Smooth muscle cell (in vitro differentiated cells): ENCODE results near the gene LSM3. TPM values are rescaled to one million over a fixed set of nuclear protein-coding genes. Genes with fewer than 3 reads are reported as not detected.

Source experiments
- DNase-seq: peaks from one replicate; lab custom pipeline; 2025; ENCODE audit not compliant: unreplicated experiment; lab: John Stamatoyannopoulos, UW
- H2AFZ ChIP-seq: fragments of 200-600 bp; sonication (generic); 2 replicates; pipeline ENCODE4 v1.6.0; 2016; ENCODE audit warnings: antibody characterized with exemption, low read depth, mild to moderate bottlenecking
- H3F3A ChIP-seq: fragments of 200-600 bp; sonication (generic); 2 replicates; pipeline ENCODE4 v1.6.0; 2017; ENCODE audit warnings: antibody characterized with exemption, low read depth
- H3K27ac ChIP-seq: fragments of 200-600 bp; sonication (generic); 2 replicates; pipeline ENCODE4 v1.5.1; 2016; ENCODE audit warnings: low read depth, mild to moderate bottlenecking
- H3K27me3 ChIP-seq: fragments of 200-600 bp; sonication (generic); 2 replicates; pipeline ENCODE4 v1.6.1; 2016; ENCODE audit warnings: low read depth, mild to moderate bottlenecking
- H3K36me3 ChIP-seq: fragments of 200-600 bp; sonication (generic); 2 replicates; pipeline ENCODE4 v1.5.1; 2016; ENCODE audit warnings: low read depth
- H3K4me1 ChIP-seq: fragments of 200-600 bp; sonication (generic); 2 replicates; pipeline ENCODE4 v1.5.1; 2016; ENCODE audit warnings: low read depth
- H3K4me2 ChIP-seq: fragments of 200-600 bp; sonication (generic); 2 replicates; pipeline ENCODE4 v1.6.0; 2016; ENCODE audit warnings: mild to moderate bottlenecking
- H3K4me3 ChIP-seq: fragments of 200-600 bp; sonication (generic); 2 replicates; pipeline ENCODE4 v1.5.1; 2016; ENCODE audit warnings: mild to moderate bottlenecking
- H3K79me2 ChIP-seq: fragments of 200-600 bp; sonication (generic); 2 replicates; pipeline ENCODE4 v1.6.0; 2016; ENCODE audit warnings: low read depth, mild to moderate bottlenecking
- H3K9ac ChIP-seq: fragments of 200-600 bp; sonication (generic); 2 replicates; pipeline ENCODE4 v1.6.0; 2016; ENCODE audit warnings: low read depth
- H3K9me3 ChIP-seq: fragments of 200-600 bp; sonication (generic); replicated peaks from 2 replicates; pipeline ENCODE4 v1.5.1; 2016; ENCODE audit warnings: low read depth
- H4K20me1 ChIP-seq: fragments of 200-600 bp; sonication (generic); 2 replicates; pipeline ENCODE4 v1.6.0; 2016; ENCODE audit warnings: low read depth
- WGBS: methylation state at CpG from one replicate; pipeline ENCODE4 v1.1.7; 2016; ENCODE audit warnings: low lambda C conversion rate; 5-methylcytosine and 5-hydroxymethylcytosine counted together
- polyA plus RNA-seq: library from polyadenylated mRNA; unstranded; fragments of >200 nt; fragmentation: Nextera tagmentation; extraction: Ambion mirVana; gene quantifications from 2 replicates; pipeline ENCODE4 v1.2.1, GENCODE V29; 2016
- total RNA-seq: library from RNA; depleted of rRNA; stranded (reverse); fragments of >200 nt; gene quantifications from 2 replicates; pipeline ENCODE4 v1.2.3, GENCODE V29; 2014
- TF ChIP-seq, protein P1 (sequence below): fragments of 200-600 bp; sonication (generic); IDR thresholded peaks from 2 replicates; pipeline ENCODE4 v1.5.1; 2017; ENCODE audit warnings: borderline replicate concordance, mild to moderate bottlenecking, antibody characterized with exemption; ENCODE audit not compliant: insufficient read depth, poor library complexity, severe bottlenecking

LSM3 gene
- total and polyA plus RNA-seq, 2 experiments from 2014 or later = 18.3 to 31.9 TPM

DNA sequence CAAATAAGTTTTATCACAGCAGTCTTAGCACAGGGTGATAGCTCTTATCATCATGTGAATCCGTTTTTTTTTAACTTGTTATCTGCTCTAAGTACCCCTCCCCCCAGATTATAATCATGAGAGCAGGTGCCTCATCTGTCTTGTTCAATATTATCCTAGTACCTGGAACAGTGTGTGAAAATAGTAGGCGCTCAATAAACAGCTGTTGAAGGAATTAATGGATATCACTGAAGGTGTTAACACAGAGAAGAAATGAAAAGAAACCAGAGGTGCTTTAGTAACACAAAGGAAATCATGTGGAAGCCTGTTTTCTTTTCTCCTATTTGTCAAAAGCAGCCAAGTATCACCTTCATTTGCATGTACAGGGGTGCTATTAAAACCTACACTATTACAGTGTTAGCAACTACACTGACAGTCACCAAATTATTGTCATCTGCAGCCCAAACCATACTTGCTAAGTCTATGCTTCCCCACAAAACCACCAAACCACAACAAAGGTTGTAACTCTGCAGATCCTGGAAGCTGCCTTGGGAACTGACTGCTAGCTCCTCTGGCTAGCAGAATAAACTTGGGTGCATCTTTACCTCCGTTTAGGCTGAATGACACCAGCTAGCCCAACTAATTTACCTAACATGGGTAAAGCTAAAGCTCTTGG is 3.1 kb upstream of the LSM3 start:
- no peak overlapping the region for H3K27ac ChIP-seq

DNA sequence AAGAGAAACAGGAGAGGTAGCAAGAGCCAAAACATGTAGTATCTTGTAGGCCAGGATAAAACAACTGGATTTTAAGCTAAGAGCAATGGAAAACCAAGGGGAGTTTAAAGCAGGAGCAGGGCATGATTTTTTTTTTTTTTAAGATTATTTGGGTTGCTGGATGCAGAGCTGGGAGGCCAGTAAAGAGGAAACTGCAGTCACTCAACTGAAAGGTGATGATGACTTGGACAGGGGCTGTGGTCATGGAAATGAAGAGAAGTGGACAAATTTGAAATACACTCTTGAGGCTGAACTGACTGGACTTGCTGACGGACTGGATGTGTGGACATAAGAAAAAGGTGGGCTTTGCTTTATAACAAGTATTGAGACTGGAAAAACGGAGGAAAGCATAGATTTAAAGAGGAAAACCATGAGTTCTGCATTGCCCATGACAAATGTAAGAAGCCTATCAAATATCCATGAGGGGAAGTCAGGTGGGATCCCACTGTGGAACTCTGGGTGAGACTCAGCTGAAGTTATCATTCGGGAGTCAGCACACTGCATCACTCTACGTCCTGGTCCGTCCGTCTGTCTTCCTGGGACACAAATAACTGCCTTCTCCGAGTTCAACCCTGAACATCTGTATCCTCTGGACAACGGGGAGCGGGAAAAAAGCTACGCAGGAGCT is 904 bp upstream of the LSM3 start:
- Histone ChIP-seq H3K9me3 (no peaks in the 10 kb centered on the region), H4K20me1 (peaks cover 38% of the 10 kb centered on the region), H3F3A (no peaks in the 10 kb centered on the region), H2AFZ (peak overlapping the region; percentile 74), H3K27me3 (no peaks in the 10 kb centered on the region), H3K4me2 (peak overlapping the region; percentile 99), H3K9ac (peak overlapping the region; percentile 98), H3K27ac (peak overlapping the region; percentile 96), H3K79me2 (peaks cover 63% of the 10 kb centered on the region), H3K4me3 (peak overlapping the region; percentile 92), H3K4me1 (peaks cover 16% of the 10 kb centered on the region), H3K36me3 (peaks cover 10% of the 10 kb centered on the region)
- DNase-seq = no peak
- 4% methylated on average over 10 of the region's 10 CpGs for WGBS
- TF ChIP-seq, protein P1, sequence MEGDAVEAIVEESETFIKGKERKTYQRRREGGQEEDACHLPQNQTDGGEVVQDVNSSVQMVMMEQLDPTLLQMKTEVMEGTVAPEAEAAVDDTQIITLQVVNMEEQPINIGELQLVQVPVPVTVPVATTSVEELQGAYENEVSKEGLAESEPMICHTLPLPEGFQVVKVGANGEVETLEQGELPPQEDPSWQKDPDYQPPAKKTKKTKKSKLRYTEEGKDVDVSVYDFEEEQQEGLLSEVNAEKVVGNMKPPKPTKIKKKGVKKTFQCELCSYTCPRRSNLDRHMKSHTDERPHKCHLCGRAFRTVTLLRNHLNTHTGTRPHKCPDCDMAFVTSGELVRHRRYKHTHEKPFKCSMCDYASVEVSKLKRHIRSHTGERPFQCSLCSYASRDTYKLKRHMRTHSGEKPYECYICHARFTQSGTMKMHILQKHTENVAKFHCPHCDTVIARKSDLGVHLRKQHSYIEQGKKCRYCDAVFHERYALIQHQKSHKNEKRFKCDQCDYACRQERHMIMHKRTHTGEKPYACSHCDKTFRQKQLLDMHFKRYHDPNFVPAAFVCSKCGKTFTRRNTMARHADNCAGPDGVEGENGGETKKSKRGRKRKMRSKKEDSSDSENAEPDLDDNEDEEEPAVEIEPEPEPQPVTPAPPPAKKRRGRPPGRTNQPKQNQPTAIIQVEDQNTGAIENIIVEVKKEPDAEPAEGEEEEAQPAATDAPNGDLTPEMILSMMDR = no peak

More for the DNA sequence above, 3.1 kb upstream of the LSM3 start:
- Histone ChIP-seq H2AFZ (no peak overlapping the region), H3F3A (no peaks in the 10 kb centered on the region), H3K36me3 (peaks cover 3% of the 10 kb centered on the region), H3K4me1 (peaks cover 16% of the 10 kb centered on the region), H3K27me3 (no peaks in the 10 kb centered on the region), H3K9ac (no peak overlapping the region), H4K20me1 (peaks cover 39% of the 10 kb centered on the region), H3K4me3 (no peak overlapping the region), H3K4me2 (peak overlapping the region; percentile 16), H3K9me3 (no peaks in the 10 kb centered on the region), H3K79me2 (peaks cover 63% of the 10 kb centered on the region)
- TF ChIP-seq, protein P1 = no peak
- no peak for DNase-seq
- WGBS = 61% methylated on average over 3 of the region's 3 CpGs

GRCh38 chr3:14179114-14179465 is 473 bp downstream of the LSM3 start:
- Histone ChIP-seq H3K9ac (peak overlapping the region; percentile 98), H3K4me2 (peak overlapping the region; percentile 98), H3K36me3 (peaks cover 7% of the 10 kb centered on the region), H2AFZ (peak overlapping the region; percentile 97), H3F3A (no peaks in the 10 kb centered on the region), H3K79me2 (peaks cover 54% of the 10 kb centered on the region), H3K27me3 (no peaks in the 10 kb centered on the region), H3K4me1 (peaks cover 16% of the 10 kb centered on the region), H4K20me1 (peaks cover 26% of the 10 kb centered on the region), H3K9me3 (no peaks in the 10 kb centered on the region), H3K4me3 (peak overlapping the region; percentile 92), H3K27ac (peak overlapping the region; percentile 96)
- no peak for DNase-seq
- TF ChIP-seq, protein P1 = no peak
- WGBS = 4% methylated on average over 3 of the region's 3 CpGs
